Stimulated activated CD4-positive, alpha-beta T cell treated with anti-CD3 and anti-CD28 coated beads, TNF-alpha, amount 100 ng/mL, for 4 hours (primary cell): ENCODE measurements around the gene MYO10.
"Not testable (repeated sequence)": the region's sequence is repeated elsewhere in the genome, so short reads cannot be mapped to it uniquely, and the experiment has no call there.

Experiments
- DNase-seq, 3 experiments: peaks; one replicate each; pipeline ENCODE4 v3.0.0-alpha.2; 2020; ENCODE audit warnings: low read depth in 3 of 3

MYO10 gene

DNA sequence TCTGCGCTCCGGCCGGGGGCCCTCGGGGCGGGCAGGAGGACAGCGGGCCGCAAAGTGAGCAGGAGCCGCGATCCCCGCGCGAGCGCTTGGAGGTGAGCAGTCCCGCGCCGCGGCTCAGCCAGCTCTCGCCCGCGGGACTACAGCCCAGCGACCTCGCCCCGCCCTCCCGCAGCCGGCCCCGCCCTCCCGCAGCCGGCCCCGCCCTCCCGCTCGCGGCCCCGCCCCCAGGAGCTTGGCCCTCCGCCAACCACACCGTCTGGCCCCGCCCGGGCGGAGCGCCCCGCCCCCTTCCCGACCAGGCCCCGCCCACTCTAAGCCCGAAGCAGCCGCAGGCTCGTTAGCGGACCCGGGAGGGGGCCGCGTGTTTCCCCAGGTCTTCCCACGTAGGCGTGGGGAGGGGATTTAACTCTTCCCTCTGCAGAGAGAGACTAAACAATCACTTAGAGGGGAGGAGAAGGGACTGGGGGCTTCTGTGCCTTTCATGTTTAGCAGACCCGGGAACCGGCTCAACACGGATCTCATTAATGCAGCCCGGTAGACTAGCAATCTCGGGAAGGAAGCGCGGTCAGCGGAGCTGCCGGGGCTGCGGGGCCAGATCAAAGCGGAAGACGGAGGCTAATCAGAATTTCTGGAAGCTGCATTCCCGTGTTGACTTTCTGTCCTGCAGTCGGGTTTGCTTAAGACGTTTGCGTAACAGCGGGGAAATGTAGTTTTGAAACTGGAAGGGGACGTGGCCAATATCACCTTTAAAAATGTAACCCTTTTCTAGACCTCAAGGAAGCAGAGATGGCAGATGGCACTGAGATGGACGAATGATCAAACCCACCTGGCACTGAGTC, at the start of gene MYO10:
TSS of gene MYO10 (minus strand) at position 139 of the 839 bp plus-strand sequence. CDS start 480 bp downstream, outside the sequence.
- peak in 2 of 3 experiments; percentile 35 to 53 for DNase-seq

DNA sequence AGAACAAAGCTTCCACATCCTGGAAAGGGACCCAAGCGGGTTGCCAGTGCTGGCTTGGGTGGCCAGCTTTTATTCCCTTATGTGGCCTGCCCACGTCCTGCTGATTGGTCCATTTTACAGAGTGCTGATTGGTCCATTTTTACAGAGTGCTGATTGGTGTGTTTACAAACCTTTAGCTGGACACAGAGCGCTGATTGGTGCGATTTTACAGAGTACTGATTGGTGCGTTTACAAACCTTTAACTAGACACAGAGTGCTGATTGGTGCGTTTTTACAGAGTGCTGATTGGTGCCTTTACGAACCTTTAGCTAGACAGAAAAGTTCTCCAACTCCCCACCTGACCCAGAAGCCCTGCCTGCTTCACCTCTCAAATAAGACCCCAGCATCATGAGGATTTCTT, 49.2 kb upstream of the MYO10 start:
- not testable (repeated sequence) for DNase-seq

DNA sequence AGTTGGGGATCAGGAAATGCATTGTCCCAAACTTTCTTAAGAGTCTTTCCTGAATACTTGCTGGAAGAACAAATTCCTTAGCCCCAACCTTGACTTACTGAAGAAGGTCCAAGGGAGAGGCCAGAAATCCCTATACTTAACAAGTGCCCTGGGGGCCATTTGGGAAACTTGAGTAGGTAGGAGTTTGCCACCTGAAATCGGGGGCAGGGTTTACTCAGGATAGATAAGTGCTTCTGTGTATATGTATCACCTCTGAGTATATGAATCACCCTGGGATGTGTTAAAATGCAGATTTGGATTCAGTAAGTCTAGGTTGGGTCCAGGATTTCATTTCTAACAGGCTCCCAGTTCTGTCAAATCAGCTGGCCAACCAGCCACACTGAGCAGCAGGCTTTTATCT, 47.9 kb upstream of the MYO10 start:
- DNase-seq, result no peak

DNA sequence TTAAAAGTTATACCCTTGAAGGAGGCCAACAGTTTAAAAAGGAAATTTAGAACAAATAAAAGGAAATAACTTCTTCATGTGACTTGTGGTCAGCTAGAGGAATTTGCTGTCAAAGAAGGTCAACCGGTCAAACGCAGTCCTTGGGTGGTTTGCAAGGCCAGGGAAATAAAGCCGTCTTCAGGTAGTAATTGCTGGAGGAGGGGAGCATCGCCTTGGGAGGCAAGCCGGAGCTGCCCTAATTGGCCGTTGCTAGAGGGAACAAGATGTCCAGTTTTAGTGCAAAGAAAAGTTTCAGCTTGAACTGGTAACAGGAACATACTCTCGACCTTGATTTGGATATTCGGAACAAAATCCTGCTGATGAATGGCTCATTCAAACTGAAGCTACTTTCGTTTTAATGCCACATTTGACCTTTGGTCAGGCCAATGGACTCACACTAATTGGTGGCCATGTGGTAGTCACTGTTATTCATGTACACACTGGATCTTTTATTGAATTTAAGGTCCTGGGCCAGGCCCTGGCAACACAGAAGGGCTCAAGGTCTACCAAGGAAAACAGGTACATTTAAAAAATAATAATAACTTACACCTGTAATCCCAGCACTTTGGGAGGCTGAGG, 47.0 kb upstream of the MYO10 start:
- DNase-seq, result no peak

DNA sequence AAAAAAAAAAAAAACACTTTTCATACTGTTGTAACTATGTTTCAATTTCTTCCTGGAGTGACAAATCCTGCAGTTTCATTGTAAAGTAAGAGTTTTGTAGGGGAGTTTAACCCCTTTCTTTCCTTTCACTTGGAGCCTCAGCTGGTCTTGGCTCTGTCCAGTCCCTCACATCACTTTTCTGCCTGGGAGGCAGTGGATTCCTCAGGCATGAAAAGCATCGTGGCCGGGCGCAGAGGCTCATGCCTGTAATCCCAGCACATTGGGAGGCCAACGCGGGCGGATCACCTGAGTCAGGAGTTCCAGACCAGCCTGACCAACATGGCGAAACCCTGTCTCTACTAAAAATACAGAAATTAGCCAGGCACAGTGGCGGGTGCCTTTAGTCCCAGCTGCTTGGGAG, 45.6 kb upstream of the MYO10 start:
- DNase-seq, result no peak

DNA sequence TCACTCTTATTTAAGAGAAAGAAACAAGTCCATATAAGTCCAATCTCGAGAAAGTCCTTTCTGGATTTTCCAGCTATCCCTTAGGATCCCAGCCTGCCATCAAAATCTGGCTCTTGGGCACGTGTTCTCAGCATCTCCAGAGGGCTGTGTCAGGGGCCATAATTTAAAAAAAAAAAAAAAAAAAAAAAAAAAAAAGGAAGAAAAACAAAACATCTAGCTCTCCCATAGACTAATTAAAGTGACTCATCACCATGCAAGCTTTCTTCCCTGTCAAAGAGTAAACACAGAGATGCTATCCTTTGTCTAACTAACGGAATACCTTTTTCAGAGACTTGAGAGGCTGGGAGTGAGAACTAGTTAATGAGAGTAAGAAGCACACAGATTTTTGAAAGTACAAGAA, 44.9 kb upstream of the MYO10 start:
- DNase-seq, result no peak

DNA sequence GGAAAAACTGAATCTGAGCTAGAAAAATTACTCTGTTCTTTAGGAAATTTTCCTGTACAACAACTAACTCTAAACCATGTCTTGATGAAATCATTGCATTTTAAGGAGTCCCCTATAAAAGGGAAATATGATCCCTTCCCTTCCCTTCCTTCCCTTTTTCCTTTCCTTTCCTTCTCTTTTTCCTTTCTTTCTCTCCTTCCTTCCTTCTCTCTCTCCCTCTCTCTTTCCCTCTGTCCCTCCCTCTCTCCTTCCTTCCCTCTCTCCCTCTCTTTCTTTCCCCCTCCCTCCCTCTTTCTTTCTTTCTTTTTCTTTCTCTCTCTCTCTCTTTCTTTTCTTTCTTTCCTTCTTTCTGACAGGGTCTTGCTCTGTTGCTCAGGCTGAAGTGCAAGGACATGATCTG, 42.2 kb upstream of the MYO10 start:
- DNase-seq, result no peak

DNA sequence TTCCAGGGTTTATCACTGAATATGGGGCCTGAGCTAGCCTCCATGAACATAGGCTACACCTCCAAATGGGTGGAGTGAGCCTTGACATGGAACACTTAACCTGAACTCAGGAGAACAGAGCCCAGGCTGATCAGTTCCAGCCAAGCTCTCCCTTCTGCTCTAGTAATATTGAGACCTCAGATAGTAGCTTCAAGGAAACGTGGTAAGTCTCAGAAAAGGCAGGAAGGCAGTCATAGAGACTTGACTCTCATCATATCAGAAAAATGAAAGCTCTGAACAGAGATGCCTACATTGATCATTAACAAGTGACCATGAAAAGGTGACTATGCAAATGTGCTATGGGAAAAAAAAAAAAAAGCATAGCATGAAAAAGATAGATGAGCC, 40.5 kb upstream of the MYO10 start:
- DNase-seq, result no peak

DNA sequence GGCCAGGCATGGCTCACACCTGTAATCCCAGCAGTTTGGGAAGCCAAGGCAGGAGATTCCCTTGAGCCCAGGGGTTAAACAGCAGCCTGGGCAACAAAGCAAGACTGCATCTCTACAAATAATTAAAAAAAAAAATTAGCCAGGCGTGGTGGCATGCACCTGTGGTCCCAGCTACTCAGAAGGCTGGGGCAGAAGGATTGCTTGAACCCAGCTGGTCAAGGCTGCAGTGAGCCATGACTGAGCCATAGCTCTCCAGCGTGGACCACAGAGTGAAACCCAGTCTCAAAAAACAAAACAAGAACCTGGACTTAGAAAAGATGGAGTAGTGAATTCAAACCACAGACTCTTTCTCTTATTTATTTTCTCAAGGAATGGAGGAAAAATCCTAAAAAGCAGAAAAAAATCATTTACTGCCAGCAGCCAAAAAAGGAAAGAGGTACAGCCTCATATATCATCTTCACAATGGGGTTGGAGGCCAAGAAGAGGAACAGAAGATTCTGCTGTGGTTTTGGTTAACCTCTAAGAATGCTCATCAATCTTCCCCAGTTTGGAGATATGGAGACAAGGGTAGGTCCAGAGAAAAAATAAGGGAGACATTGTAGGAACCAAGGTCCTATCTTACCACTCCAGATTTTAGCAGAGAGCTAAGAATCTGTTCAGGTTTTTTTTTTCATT, 40.0 kb upstream of the MYO10 start:
- no peak for DNase-seq

DNA sequence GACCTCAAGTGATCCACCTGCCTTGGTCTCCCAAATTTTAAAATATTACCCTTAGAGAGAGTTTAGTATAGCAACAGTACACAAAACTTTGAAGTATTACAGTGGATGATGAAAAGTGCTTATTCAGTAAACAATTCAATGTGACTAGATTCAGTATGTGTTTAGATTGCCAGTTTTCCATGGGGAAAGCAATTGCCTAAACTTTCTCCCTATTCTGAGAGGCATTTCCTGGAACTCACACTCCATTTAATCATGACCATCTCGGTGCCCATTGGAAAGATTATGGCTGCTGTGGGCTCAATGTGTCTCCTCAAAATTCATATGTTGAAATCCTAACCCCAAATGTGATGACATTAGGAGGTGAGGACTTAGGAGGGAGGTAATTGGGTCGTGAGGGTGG, 38.9 kb upstream of the MYO10 start:
- DNase-seq, result no peak

DNA sequence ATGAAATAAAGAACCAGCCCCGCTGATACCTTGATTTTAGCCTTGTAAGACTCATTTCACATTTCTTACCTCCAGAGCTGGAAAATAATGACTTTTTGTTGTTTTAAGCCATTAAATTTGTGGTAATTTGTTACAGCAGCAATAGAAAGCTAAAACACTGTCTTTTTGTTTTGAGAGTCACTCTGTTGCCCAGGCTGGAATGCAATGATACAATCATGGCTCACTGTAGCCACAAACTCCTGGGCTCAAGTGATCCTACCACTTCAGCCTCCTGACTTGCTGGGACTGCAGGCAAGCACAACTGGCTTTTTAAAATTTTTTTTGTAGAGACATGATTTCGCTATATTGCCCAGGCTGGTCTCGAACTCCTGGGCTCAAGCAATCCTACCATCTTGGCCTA, 34.7 kb upstream of the MYO10 start:
- no peak for DNase-seq

DNA sequence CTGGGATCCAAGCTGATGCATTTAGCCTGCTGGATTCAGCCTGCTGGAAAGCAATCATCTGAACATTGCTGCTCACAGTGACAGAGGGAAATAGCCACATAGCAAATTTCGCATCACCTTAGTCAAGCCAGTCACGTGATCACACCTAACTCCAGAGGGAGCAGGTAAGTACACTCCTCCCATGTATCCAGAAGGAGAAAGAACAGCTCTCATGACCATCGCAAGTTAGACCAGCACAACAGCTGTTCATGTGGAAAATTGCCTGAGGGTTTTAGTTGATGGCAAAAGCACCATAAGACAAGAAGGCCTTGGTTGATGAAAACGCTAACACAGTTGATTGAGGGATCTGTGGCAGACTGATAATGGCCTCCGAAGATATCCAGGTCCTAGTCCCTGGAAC, 34.2 kb upstream of the MYO10 start:
- DNase-seq, result no peak

DNA sequence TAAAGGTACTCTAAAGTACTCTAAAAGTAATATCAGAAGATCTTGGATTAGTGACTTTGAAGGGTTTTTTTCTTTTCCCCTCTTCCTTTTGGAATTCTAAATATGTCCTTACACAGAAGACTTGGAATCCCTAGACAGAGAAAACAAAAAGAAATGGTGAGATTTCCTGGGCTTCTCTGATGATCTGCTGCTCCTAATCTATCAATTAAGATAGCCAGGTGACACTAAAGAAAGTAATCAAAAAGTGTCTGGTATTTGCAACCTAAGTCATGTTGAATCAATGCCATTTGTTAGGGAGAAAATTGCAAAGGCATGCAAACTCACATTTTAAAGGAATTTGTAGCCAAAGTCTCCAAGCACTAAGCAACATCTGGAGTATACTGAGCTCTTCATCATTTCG, 29.5 kb upstream of the MYO10 start:
- DNase-seq, result no peak

DNA sequence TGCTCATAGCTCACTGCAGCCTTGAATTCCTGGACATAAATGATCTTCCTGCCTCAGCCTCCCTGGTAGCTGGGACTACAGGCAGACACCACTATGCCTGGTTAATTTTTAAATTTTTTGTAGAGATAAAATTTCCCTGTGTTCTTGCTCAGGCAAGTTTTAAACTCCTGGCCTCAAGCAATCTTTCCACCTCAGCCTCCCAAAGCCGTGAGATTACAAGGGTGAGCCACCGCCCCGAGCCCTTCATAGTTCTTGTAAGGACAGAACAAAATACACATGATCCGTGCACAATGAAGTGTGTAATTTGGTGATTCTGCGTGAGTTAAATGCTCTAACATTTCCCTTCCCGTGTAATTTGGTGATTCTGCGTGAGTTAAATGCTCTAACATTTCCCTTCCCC, 27.7 kb upstream of the MYO10 start:
- DNase-seq, result no peak

DNA sequence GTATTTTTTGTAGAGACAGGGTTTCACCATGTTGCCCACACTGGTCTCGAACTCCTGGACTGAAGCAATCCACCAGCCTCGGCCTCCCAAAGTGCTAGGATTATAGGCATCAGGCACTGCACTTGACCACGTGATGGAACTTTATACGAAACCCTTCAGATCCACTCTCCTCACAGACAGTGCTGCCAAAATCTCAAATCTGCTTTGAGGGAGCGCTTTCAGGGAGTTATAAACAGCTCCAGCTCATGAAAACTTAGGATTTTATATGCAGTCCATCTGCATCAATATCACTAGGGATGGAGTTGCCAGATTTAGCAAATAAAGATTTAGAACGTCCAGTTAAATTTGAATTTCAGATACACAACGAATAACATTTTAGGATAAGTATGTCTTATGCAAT, 25.0 kb upstream of the MYO10 start:
- DNase-seq, result no peak

DNA sequence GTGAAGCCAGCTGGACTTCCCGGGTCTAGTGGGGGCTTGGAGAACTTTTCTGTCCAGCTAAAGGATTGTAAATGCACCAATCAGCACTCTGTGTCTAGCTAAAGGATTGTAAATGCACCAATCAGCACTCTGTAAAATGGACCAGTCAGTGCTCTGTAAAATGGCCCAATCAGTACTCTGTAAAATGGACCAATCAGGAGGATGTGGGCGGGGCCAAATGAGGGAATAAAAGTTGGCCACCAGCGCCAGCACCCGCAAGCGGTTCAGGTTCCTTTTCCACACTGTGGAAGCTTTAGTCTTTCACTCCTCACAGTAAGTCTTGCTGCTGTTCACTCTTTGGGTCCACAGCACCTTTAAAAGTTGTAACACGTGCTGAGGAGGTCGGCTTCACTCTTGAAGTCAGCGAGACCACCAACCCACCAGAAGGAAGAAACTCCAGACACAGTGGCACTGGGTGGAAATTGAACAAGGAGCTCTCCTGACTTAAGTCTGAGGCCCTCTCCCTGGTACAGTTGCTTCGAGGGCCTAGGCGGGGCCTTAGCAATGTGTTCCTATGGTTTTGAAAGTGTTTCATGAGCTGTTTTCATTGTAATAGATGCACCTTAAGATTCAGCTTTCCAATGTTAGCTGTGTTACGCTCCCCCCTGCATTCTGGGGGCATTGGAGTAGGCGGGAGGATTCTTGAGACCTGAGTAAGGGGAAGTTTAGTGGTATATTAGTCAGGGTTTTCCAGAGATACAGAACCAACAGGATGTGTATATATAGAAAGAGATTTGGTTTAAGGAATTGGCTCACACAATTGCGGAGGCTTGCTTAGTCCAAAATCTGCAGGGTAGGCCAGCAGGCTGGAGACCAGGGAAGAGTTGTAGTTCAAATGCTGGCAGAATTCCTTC, 21.5 kb upstream of the MYO10 start:
- no peak for DNase-seq

DNA sequence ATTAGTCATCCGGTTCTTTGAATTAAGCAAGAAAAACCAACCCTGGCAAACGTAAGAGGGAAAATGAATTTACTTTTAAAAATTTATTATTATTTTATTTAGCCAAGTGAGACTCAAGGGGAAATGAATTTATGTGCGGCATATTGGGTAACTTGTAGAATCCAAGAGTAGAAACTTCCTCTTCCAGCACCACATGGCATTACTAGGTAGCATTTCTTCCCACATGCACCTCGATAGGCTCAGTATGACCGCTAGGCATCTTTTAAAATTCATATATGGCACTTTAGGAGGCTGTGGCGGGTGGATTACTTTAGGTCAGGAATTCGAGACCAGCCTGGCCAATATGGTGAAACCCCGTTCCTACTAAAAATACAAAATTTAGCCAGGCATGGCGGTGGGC, 17.6 kb upstream of the MYO10 start:
- no peak for DNase-seq

DNA sequence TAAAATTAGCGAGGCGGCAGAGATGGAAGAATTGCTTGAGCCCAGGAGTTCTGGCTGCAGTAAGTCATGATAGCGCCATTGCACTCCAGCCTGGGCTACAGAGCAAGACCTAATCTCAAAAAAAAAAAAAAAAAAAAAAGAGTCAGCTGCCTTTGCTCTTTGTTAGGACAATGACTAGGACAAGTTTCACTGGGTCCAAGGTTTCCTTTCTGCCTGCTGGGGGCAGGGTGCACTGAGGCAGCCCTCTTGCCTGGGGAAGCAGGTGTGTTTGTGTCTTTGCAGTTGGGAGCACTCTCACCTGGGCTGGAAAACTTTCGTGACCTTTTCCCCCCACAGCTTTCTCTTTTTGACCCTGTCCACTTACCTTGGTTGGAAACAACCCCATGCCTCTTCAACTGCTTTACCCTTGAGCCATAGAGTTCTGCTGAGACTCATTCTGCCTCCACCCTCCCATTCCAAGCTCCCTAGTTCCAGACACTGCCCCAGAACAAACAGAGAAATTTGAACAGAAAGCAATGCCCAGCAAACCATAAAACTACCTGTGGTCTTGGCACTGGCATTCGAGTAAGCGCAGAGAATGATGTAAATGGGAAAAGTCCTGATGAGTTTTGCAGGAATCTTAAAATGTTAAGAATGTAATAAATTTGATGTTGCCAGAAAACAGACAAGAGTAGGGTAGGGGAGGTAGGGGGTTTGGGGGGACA, 17.0 kb upstream of the MYO10 start:
- DNase-seq, result no peak

DNA sequence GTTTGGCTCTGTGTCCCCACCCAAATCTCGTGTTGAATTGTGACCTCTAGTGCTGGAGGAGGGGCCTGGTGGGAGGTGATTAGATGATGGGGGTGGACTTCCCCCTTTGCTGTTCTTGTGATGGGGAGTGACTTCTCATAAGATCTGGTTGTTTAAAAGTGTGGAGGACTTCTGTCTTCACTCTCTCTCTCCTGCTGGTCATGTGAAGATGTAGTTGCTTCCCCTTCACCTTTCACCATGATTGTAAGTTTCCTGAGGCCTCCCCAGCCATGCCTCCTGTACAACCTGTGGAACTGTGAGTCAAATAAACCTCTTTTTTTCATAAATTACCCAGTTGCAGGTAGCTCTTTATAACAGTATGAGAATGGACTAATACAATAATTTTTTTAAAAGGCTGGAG, 10.6 kb upstream of the MYO10 start:
- DNase-seq, result no peak

DNA sequence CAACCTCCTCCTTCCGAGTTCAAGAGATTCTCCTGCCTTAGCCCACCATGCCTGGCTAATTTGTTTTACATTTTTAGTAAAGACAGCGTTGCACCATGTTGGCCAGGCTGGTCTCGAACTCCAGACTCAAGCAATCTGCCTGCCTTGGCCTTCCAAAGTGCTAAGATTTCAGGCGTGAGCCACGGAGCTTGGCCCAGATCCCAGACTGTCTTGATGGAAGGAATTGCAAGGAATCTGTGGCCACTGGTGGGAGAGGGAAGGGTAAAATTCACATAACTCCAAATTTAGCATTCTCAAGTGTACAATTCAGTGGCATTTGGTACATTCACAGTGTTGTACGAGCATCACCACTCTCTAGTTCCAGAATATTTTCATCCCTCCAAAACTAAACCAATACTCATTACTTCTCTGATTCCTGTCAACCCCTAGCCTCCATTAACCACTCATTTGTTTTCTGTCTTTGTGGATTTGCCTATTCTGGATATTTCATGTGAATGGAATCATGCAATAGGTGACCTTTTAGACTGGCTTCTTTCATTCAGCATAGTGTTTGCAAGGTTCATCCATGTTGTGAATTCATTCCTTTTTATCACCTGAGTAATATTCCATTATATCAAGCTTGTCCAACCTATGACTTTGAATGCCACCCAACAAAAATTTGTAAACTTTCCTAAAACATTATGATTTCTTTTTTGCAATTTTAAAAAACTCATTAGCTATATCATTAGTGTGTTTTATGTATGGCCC, 8.9 kb upstream of the MYO10 start:
- no peak for DNase-seq
